OCI-LY3 (cell line): ENCODE data around the gene FANK1.
A peak's percentile ranks its signal among the peaks of the same experiment; 100 is the strongest.

ENCODE experiments used
- H2AFZ ChIP-seq: fragments of 200-600, 300-600 bp; shearing (Covaris generic); 2 replicates; pipeline ENCODE4 v1.6.0; 2014; ENCODE audit warnings: antibody characterized with exemption, low read depth, low read length
- H3K27ac ChIP-seq: fragments of 200-600, 300-600 bp; sonication (generic); 2 replicates; pipeline ENCODE4 v1.5.1; 2014; ENCODE audit warnings: mild to moderate bottlenecking, low read length, moderate library complexity, mixed read lengths
- H3K27me3 ChIP-seq: fragments of 200-600, 300-600 bp; sonication (generic); 2 replicates; pipeline ENCODE4 v1.6.1; 2014; ENCODE audit warnings: low read depth, low read length, mixed read lengths
- H3K36me3 ChIP-seq: fragments of 200-600, 300-600 bp; sonication (generic); replicated peaks from 2 replicates; pipeline ENCODE3; 2014; ENCODE audit warnings: low read depth, low read length, mixed read lengths
- H3K4me1 ChIP-seq: fragments of 300-600, 200-600 bp; sonication (generic); 2 replicates; pipeline ENCODE4 v1.6.1; 2014; ENCODE audit warnings: low read length, mixed read lengths
- H3K4me2 ChIP-seq: fragments of 200-600, 300-600 bp; sonication (generic); 2 replicates; pipeline ENCODE4 v1.6.1; 2014; ENCODE audit warnings: low read length, mixed read lengths
- H3K4me3 ChIP-seq: fragments of 300-600, 200-600 bp; sonication (generic); 2 replicates; pipeline ENCODE4 v1.5.1; 2014; ENCODE audit warnings: antibody characterized with exemption, mild to moderate bottlenecking, low read length, moderate library complexity
- H3K79me2 ChIP-seq: fragments of 300-600, 200-600 bp; shearing (Covaris generic); 2 replicates; pipeline ENCODE4 v1.6.1; 2014; ENCODE audit warnings: mild to moderate bottlenecking, low read length, mixed read lengths
- H3K9ac ChIP-seq: fragments of 300-600, 200-600 bp; shearing (Covaris generic); 2 replicates; pipeline ENCODE4 v1.6.0; 2014; ENCODE audit warnings: mild to moderate bottlenecking, low read length, moderate library complexity
- H3K9me3 ChIP-seq: fragments of 200-600, 300-600 bp; shearing (Covaris generic); 2 replicates; pipeline ENCODE4 v1.6.1; 2014; ENCODE audit warnings: low read length, mixed read lengths; ENCODE audit not compliant: insufficient read depth
- H4K20me1 ChIP-seq: fragments of 200-600, 300-600 bp; sonication (generic); 2 replicates; pipeline ENCODE4 v1.6.1; 2016; ENCODE audit warnings: low read length, mixed read lengths; ENCODE audit not compliant: insufficient read depth
- CTCF ChIP-seq: fragments of 200-600, 300-600 bp; sonication (generic); IDR thresholded peaks from 2 replicates; pipeline ENCODE4 v1.5.1; 2014; ENCODE audit warnings: antibody characterized with exemption, low read length, low read depth
- EZH2phosphoT487 ChIP-seq: fragments of 200-600 bp; shearing (Covaris generic); IDR thresholded peaks from 2 replicates; pipeline ENCODE4 v1.6.1; 2018; ENCODE audit warnings: antibody characterized with exemption, mixed run types, low read depth

FANK1 gene

DNA sequence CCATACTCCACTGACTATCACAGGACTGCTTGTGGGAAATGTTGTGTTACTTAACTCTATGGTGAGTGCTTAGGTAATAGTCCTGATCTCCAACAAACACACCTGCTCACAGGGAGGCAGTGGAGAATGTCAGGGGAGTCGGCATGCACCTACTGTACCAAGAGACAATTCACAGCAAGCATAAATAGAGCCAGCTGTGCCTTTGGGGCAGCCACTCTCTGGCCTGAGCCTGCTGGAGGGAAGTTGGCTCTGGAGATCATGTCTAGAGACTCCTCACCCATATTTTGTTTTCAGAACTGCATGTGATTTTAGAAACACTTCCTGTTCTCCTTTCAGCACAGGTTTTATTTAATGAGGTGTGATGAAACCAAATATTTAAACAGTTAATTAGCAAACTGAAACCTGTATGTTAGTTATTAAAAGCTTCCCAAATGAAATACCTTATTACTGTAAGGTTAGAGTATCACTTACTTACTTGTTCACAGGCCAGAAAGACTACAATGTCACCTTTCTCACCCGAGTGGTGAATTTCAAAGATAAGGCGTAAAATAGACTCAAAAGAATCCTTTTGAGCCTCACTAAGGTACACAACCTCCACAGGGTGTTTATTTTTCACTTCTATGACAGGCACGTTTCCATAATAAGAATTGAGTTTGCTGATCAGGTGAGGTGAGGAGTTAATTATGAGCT, 37.1 kb upstream of the FANK1 start:
- no peak overlapping the region for H2AFZ ChIP-seq

GRCh38 chr10:125865120-125865519, 31.2 kb upstream of the FANK1 start:
- no peak overlapping the region for H3K4me2 ChIP-seq
- H4K20me1 ChIP-seq, result no peaks in the 10 kb centered on the region
- no peak overlapping the region for H3K9ac ChIP-seq
- H3K27me3 ChIP-seq, result no peaks in the 10 kb centered on the region
- no peaks in the 10 kb centered on the region for H3K36me3 ChIP-seq
- TF ChIP-seq CTCF (no peak), EZH2phosphoT487 (no peak)
- H3K4me3 ChIP-seq, result no peak overlapping the region
- no peaks in the 10 kb centered on the region for H3K9me3 ChIP-seq
- H3K79me2 ChIP-seq, result no peaks in the 10 kb centered on the region
- no peak overlapping the region for H3K27ac ChIP-seq
- peaks cover 1% of the 10 kb centered on the region for H3K4me1 ChIP-seq
- no peak overlapping the region for H2AFZ ChIP-seq

More for the DNA sequence above, 37.1 kb upstream of the FANK1 start:
- Histone ChIP-seq H4K20me1 (no peaks in the 10 kb centered on the region), H3K79me2 (no peaks in the 10 kb centered on the region), H3K4me2 (peak overlapping the region; percentile 39), H3K36me3 (peaks cover 4% of the 10 kb centered on the region), H3K27ac (peak overlapping the region; percentile 63), H3K9me3 (no peaks in the 10 kb centered on the region), H3K27me3 (no peaks in the 10 kb centered on the region), H3K4me3 (no peak overlapping the region), H3K9ac (no peak overlapping the region), H3K4me1 (peaks cover 15% of the 10 kb centered on the region)
- TF ChIP-seq EZH2phosphoT487 (no peak), CTCF (no peak)

GRCh38 chr10:125866421-125867029, 29.8 kb upstream of the FANK1 start:
- Histone ChIP-seq H3K4me2 (no peak overlapping the region), H3K4me3 (no peak overlapping the region), H3K79me2 (no peaks in the 10 kb centered on the region), H3K9ac (no peak overlapping the region), H3K4me1 (no peaks in the 10 kb centered on the region), H3K36me3 (no peaks in the 10 kb centered on the region), H2AFZ (no peak overlapping the region), H4K20me1 (no peaks in the 10 kb centered on the region), H3K27ac (no peak overlapping the region), H3K9me3 (no peaks in the 10 kb centered on the region), H3K27me3 (no peaks in the 10 kb centered on the region)
- TF ChIP-seq CTCF, result no peak
- no peak for TF ChIP-seq EZH2phosphoT487

DNA sequence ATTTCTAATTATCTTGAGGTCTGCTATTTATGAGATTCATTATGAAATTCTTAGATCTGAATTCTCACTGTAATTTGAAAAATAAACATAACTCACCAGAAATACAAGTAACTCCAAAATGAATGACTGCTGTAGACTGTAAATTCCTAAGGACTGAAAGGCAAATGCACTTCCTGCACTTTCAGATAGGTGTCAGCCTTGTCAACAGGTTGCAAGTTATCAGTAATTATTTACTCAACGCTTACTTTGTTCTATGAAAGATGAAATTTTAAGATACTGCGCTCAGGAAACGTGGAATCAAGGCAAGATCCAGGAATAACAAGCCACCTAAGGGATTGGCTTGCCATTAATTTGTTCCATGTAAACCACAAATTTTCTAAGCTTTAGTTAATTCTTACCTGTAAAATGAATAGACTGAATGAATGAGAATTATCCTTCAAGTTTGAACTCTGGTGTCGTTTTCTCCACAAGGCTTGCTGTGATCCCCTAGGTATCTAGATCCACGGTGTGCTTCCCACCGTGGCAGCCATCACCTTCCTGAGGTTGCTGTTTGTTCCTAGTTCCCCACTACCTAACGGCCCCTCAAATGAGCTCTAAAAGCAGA, 27.9 kb upstream of the FANK1 start:
- H2AFZ ChIP-seq, result no peak overlapping the region
- no peaks in the 10 kb centered on the region for H4K20me1 ChIP-seq
- H3K27ac ChIP-seq, result no peak overlapping the region
- no peak overlapping the region for H3K4me2 ChIP-seq
- H3K27me3 ChIP-seq, result no peaks in the 10 kb centered on the region
- no peaks in the 10 kb centered on the region for H3K79me2 ChIP-seq
- no peak overlapping the region for H3K4me3 ChIP-seq
- peak; percentile 72 for TF ChIP-seq CTCF
- no peak for TF ChIP-seq EZH2phosphoT487
- H3K36me3 ChIP-seq, result no peaks in the 10 kb centered on the region
- H3K4me1 ChIP-seq, result no peaks in the 10 kb centered on the region
- no peaks in the 10 kb centered on the region for H3K9me3 ChIP-seq
- H3K9ac ChIP-seq, result no peak overlapping the region
